BJ (cell line): ENCODE results near the gene KLK5. TPM values are rescaled to one million over a fixed set of nuclear protein-coding genes. Genes with fewer than 3 reads are reported as not detected.

ENCODE experiments used
- CTCF ChIA-PET: fragments of 350-600 bp; formaldehyde crosslinking; extraction: SDS; loops from one replicate; lab custom pipeline; 2021; ENCODE audit warnings: antibody characterized with exemption, inconsistent platforms; lab: Yijun Ruan, JAX
- POLR2A ChIA-PET: fragments of 300-600 bp; sonication (Branson Sonifier 250); formaldehyde crosslinking; extraction: SDS; loops from one replicate; lab custom pipeline; 2021; ENCODE audit warnings: antibody characterized with exemption; lab: Charles Lee
- DNase-seq: peaks from one replicate; pipeline ENCODE4 v3.0.0-alpha.2; 2011; ENCODE audit warnings: low read depth
- H3K27me3 ChIP-seq: 2 replicates; pipeline ENCODE4 v1.6.0; 2011; ENCODE audit warnings: low read length; ENCODE audit not compliant: control insufficient read depth, insufficient read depth
- H3K36me3 ChIP-seq: 2 replicates; pipeline ENCODE4 v1.5.1; 2011; ENCODE audit warnings: low read length; ENCODE audit not compliant: control insufficient read depth, insufficient read depth
- H3K4me3 ChIP-seq: 2 replicates; pipeline ENCODE4 v1.5.1; 2011; ENCODE audit warnings: low read depth, mild to moderate bottlenecking, control low read depth, low read length
- CTCF ChIP-seq: IDR thresholded peaks from 2 replicates; pipeline ENCODE4 v1.5.1; 2011; ENCODE audit warnings: low read depth, mild to moderate bottlenecking, control low read depth, inconsistent platforms, low read length, moderate library complexity; ENCODE audit not compliant: insufficient read depth
- polyA plus RNA-seq: library from polyadenylated mRNA; depleted of rRNA; stranded (reverse); fragments of >200 nt; gene quantifications from 2 replicates; pipeline ENCODE4 v1.2.3, GENCODE V29; 2011

KLK5 gene
- polyA plus RNA-seq, 1 experiment: not detected

GRCh38 chr19:50912727-50913716 is 39.8 kb downstream of the KLK5 start:
- ChIA-PET CTCF (no interaction called here), POLR2A (no interaction called here)
- no peak for DNase-seq
- Histone ChIP-seq H3K27me3 (peaks cover 4% of the 10 kb centered on the region; the same call in 1 of the 2 replicates), H3K4me3 (no peak overlapping the region), H3K36me3 (no peaks in the 10 kb centered on the region)
- TF ChIP-seq CTCF: no peak

GRCh38 chr19:50912102-50912599 is 40.7 kb downstream of the KLK5 start:
- ChIA-PET CTCF (interaction anchor here (4.8 kb wide), 1 partner anchor 10 kb away, joined by 20 read pairs; no protein-coding TSS in a partner anchor), POLR2A (no interaction called here)
- Histone ChIP-seq H3K4me3 (no peak overlapping the region), H3K36me3 (no peaks in the 10 kb centered on the region), H3K27me3 (peaks cover 4% of the 10 kb centered on the region; the same call in 1 of the 2 replicates)
- DNase-seq: no peak
- TF ChIP-seq CTCF: no peak

- H3K36me3 ChIP-seq: no peaks in the 10 kb centered on the region
- ChIA-PET POLR2A (no interaction called here), CTCF (interaction anchor here (4.8 kb wide), 1 partner anchor 11 kb away, joined by 20 read pairs; no protein-coding TSS in a partner anchor)
- DNase-seq: no peak
- TF ChIP-seq CTCF: no peak
- H3K4me3 ChIP-seq: no peak within 1 kb of the TSS
- peaks cover 4% of the 10 kb centered on the region; the same call in 1 of the 2 replicates for H3K27me3 ChIP-seq
Measured at GRCh38 chr19:50911206-50912101, 41.4 kb downstream of the KLK5 start, which contains the start of gene KLK4. Gene KLK4, minus strand, starts transcription at chr19:50911395. Its CDS starts 657 bp downstream, at chr19:50910738.

- Histone ChIP-seq H3K27me3 (peaks cover 4% of the 10 kb centered on the region; the same call in 1 of the 2 replicates), H3K36me3 (no peaks in the 10 kb centered on the region), H3K4me3 (no peak overlapping the region)
- POLR2A ChIA-PET: no interaction called here
- CTCF ChIA-PET: interaction anchor here (4.8 kb wide), 1 partner anchor 12 kb away, joined by 20 read pairs; no protein-coding TSS in a partner anchor
- DNase-seq: no peak
- TF ChIP-seq CTCF: no peak
Measured at GRCh38 chr19:50910722-50911121, 42.1 kb downstream of the KLK5 start.
